ENCODE measurements around the gene SLC25A1.
"Not testable (repeated sequence)": the region's sequence is repeated elsewhere in the genome, so short reads cannot be mapped to it uniquely, and the experiment has no call there.

DNA sequence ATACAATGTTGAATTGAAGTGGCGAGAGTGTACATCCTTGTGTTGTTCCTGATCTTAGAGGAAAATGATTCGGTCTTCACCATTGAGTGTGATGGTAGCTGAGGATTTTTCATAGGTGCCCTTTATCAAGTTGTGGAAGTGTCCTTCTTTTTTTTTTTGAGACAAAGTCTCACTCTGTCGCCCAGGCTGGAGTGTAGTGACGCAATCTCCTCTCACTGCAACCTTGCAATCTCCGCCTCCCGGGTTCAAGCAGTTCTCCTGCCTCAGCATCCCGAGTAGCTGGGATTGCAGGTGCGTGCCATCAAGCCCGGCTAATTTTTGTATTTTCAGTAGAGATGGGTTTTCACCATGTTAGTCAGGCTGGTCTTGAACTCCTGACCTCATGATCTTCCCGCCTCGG lies 19.9 kb downstream of the SLC25A1 start:
- not testable (repeated sequence) for TF ChIP-seq CTCF (conservative IDR thresholded peaks at IDR 0.05; ENCODE audit: low read depth in 2 of 2); EZH2 (IDR thresholded peaks at IDR 0.05; ENCODE audit: low read depth, unreplicated experiment); CREB1 (CRISPR knock-in tag; IDR thresholded peaks at IDR 0.05; ENCODE audit: low read depth); POLR2AphosphoS5 (IDR thresholded peaks at IDR 0.05; ENCODE audit: low read depth); EZH2phosphoT487 (IDR thresholded peaks at IDR 0.05; ENCODE audit: unreplicated experiment); ZNF331 (CRISPR knock-in tag; IDR thresholded peaks at IDR 0.05; ENCODE audit: low read depth); ETS1 (IDR thresholded peaks at IDR 0.05); JUNB (IDR thresholded peaks at IDR 0.05; ENCODE audit: unreplicated experiment); ZNF462 (CRISPR knock-in tag; IDR thresholded peaks at IDR 0.05); NANOG (IDR thresholded peaks at IDR 0.05; ENCODE audit: borderline replicate concordance)
- TF ChIP-seq, protein P1, sequence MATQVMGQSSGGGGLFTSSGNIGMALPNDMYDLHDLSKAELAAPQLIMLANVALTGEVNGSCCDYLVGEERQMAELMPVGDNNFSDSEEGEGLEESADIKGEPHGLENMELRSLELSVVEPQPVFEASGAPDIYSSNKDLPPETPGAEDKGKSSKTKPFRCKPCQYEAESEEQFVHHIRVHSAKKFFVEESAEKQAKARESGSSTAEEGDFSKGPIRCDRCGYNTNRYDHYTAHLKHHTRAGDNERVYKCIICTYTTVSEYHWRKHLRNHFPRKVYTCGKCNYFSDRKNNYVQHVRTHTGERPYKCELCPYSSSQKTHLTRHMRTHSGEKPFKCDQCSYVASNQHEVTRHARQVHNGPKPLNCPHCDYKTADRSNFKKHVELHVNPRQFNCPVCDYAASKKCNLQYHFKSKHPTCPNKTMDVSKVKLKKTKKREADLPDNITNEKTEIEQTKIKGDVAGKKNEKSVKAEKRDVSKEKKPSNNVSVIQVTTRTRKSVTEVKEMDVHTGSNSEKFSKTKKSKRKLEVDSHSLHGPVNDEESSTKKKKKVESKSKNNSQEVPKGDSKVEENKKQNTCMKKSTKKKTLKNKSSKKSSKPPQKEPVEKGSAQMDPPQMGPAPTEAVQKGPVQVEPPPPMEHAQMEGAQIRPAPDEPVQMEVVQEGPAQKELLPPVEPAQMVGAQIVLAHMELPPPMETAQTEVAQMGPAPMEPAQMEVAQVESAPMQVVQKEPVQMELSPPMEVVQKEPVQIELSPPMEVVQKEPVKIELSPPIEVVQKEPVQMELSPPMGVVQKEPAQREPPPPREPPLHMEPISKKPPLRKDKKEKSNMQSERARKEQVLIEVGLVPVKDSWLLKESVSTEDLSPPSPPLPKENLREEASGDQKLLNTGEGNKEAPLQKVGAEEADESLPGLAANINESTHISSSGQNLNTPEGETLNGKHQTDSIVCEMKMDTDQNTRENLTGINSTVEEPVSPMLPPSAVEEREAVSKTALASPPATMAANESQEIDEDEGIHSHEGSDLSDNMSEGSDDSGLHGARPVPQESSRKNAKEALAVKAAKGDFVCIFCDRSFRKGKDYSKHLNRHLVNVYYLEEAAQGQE (IDR thresholded peaks at IDR 0.05; ENCODE audit: unreplicated experiment): not testable (repeated sequence)

Data from GM23338 (cell line).